ENCODE measurements around the gene TBC1D14.
"Not testable (repeated sequence)": the region's sequence is repeated elsewhere in the genome, so short reads cannot be mapped to it uniquely, and the experiment has no call there.

Gene TBC1D14

DNA sequence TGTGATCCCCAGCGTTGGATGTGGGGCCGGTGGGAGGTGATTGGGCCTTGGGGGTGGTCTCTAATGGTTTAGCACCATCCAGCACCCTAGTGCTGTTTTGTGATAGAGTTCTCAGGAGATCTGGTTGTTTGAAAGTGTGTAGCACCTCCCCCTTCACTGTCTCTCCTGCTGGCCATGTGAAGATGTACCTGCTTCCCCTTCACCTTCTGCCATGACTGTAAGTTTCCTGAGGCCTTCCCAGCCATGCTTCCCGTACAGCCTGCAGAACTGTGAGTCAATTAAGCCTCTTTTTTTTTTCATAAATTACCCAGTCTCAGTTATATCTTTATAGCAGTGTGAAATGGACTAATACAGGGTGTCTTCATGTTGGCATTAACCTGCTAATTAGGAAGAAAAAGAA is 19.3 kb upstream of the TBC1D14 start:
- no peak for DNase-seq (ENCODE audit: low spot score)

DNA sequence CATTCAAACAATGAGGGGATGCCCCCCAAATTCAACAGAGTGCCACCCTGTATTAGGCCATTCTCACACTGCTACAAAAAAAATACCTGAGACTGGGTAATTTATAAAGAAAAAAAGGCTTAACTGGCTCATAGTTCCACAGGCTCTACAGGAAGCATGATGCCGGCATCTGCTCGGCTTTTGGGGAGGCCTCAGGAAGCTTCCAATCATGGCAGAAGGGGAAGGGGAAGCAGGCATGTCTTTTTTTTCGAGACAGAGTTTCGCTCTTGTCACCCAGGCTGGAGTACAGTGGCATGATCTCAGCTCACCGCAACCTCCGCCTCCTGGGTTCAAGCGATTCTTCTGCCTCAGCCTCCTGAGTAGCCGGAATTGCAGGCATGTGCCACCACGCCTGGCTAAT is 18.7 kb upstream of the TBC1D14 start:
- DNase-seq (ENCODE audit: low spot score): not testable (repeated sequence)

DNA sequence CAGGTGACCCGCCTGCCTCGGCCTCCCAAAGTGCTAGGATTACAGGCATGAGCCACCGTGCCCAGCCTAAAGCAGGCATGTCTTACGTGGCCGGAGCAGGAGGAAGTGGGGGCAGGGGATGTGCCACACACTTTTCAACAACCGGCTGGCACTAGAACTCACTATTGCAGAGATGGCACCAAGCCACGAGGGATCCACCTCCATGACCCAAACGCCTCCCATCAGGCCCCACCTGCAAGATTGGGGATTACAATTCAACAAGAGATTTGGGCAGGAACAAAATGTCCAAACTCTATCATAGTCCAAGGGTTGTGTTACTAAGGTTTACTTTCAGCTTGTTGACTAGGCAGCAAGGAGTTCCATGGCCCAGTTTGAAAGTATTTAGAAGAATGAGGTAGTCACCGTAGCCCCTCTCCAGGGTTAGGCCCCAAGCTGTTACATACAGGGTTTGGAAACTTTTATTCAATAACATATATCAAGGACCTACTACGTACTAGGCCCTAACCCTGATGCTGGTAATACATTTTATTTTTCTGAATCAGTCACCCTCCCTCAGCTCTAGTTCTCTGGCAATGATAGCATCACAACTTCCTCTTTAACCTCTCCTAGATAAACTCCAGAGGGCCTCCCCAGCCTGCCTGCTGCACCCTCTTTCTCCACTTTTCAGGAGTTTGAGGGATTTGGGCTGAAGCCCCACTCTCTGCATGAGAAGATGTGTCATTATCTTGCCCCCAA is 18.0 kb upstream of the TBC1D14 start:
- DNase-seq (ENCODE audit: low spot score): no peak

DNA sequence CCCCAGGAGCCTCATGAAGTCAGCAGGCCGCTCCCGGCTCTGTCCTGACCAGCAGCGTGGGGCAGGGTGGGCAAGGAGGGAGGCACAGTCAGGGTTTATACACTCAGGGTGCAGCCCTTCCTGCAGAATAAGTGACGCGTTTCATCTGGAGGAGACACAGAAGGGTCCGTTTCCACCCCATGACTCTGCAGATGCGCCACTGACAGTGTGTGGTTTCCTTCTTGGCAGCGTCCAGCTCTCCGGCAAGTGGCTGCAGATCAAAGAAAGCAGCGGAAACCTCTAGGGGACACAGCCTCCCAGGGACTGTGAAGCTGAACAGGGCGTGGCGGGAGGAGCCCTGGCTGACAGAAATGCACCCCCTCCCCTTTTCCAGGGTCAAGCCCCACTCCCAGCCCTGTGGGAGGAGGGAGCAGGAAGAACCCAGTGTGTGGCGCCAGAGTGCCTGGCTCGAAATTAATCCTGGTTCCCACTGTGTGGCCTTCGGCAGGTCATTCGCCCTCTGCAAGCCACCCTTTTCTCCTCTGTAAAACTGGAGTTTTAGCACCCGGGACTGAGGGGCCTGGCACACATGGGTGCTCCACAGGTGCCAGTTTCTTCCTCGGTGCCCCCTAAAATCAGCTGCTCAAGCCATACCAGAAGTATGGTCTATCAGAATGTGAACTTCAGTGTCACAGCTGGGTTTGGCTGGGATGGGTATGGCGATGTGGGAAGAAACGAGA is 17.3 kb upstream of the TBC1D14 start:
- peak; percentile 69 for DNase-seq (ENCODE audit: low spot score)

DNA sequence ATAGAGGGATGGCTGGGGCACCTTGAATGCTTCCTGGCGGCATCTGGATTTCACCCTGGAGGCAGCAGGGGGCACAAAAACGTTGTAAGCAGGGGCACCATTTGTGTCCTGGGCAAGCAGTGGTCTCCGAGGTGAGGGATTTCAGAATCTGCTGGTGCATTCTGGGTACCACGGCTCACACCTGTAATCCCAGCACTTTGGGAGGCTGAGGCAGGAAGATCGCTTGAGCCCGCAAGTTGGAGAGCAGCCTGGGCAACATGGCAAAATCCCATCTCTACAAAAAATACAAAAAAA is 16.8 kb upstream of the TBC1D14 start:
- no peak for DNase-seq (ENCODE audit: low spot score)

DNA sequence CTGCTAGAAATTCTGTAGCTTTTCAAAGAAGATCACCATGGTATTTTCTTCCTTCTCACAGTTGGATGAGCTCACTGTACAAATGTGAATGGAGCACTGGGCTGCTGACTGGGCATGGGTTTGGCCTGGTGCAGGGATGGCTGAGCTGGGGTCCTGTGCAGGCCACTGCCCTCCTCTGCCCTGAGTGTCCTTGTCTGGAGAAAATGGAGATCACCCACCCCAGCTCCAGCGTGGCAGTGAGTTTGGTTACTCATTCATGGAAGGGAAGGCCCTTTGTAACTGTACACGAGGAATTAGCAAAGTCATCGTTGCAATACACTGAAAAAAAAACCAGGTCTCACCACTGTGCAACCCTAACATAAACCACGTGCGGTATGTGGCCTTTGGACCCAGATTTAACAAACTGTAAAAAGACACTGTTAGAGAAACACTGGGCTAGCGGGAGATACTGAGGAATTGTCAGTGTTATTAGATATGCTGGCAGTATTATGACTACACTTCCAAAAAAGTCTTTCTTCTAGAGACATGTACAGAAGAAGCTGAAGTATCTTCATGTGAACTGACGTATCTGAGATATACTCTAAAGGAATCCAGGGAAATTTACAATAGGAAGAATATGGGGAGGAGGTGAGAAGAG is 16.1 kb upstream of the TBC1D14 start:
- DNase-seq (ENCODE audit: low spot score): peak; percentile 80

DNA sequence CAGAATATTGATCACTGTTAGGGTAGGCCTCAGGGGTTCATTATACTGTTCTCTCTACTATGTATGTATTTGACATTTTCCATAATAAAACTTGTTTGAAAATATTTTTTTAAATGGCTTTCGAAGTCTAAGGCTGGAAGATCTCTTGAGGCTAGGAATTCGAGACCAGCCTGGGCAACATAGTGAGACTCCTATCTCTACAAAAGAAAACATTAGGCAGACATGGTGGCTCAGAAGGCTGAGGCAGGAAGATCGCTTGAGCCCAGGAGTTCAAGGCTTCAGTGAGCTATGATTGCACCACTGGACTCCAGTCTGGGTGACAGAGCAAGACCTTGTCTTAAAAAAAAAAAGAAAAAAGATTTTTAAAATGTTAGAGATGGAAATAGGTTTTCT is 15.5 kb upstream of the TBC1D14 start:
- DNase-seq (ENCODE audit: low spot score): no peak

DNA sequence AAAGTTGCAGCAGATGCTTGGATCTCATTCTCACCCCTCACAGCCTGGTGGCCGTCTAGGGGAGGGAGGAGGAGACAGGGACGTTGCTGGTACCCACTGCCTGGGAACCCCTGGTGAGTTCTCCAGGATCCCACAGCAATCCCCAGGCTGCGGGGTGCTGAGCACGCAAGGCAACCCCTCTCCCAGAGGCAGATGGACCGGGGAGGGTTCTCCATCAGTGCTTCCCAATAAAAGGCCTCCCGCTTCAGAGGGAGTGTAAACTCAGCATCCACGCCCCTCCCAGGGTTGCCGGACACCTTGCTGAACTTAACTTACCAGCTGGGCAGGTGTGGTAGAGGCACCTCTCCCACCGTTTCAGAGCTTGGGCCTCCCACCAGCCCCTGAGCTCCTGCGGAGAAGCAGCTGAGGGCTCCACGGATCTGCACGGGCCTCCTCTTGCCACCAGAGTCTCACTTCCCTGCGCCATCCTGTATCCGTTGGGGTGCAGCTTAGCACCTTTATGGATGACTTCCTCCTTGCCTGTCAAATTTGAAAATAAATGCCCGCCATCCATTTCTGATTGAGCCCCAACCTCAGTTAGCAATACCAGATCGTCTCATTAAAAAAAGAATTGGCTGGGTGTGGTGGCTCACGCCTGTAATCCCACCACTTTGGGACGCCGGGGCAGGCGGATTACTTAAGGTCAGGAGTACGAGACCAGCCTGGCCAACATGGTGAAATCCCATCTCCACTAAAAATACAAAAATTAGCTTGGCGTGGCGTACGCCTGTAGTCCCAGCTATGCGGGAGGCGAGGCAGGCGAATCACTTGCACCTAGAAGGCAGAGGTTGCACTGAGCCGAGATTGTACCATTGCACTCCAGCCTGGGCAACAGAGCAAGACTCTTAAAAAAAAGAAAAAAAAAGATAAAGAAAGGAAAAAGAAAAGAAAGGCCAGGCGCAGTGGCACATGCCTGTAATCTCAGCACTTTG is 14.8 kb upstream of the TBC1D14 start:
- DNase-seq (ENCODE audit: low spot score): no peak

DNA sequence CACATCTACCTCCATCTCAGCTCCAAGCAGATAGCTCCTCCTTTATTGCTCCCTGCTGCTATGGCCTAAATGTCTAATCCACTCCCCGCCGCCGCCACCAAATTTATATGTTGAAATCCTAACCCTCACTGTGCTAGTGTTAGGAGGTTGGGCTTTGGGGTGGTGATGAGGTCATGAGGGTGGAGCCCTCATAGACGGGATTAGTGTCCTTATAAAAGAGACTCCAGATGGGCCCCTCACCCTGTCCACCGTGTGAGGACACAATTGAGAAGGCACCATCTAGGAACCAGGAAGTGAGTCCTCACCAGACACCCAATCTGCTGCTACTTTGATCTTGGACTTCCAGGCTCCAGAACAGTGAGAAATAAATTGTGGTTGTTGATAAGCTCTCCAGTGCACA is 13.6 kb upstream of the TBC1D14 start:
- no peak for DNase-seq (ENCODE audit: low spot score)

DNA sequence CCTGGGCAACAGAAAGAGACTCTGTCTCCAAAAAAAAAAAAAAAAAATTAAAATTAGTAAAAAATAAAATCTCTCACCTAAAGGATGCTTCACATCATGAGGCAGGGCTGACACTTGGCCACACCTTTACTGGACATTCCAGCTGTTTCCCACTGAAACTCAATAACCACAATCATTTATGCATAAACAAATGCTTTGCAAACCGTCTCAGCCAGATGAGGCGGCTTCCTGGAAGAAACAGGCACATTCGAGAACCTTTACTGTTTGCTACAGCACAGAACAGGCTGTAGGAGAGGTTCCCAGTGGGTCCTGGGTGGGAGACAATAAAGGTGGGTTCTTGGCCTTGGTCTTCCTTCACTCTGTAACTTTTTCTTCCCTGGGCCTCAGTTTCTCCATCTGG is 10.9 kb upstream of the TBC1D14 start:
- no peak for DNase-seq (ENCODE audit: low spot score)

DNA sequence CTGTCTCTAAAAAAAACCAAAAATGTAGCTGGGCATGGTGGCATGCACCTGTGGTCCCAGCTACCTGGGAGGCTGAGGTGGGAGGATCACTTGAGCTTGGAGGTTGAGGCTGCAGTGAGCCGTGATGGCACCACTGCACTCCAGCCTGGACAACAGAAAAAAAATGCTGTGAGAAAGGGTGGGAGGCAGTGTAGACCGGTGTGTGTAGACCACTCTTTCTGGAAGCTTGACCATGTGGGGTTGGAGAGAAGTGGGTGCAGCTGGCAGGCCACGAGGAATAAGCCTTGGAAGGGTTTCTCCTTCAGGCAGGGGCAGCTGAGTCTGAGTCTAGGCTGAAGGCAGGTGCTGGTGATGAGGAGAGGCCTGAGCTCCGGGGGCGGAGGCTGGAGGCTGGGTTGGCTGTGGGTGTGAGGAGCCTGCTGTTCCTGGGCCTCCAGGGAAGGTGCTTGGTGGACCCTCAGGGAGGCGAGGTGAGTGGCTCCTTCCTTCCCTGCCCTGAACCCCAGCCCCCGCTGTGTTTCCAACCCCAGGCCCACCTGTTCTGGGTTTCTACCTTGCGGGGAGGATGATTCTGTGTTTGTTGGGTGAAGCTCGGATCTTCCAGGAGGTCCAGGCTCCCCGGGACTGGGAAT is 9.3 kb upstream of the TBC1D14 start:
- DNase-seq (ENCODE audit: low spot score): no peak

DNA sequence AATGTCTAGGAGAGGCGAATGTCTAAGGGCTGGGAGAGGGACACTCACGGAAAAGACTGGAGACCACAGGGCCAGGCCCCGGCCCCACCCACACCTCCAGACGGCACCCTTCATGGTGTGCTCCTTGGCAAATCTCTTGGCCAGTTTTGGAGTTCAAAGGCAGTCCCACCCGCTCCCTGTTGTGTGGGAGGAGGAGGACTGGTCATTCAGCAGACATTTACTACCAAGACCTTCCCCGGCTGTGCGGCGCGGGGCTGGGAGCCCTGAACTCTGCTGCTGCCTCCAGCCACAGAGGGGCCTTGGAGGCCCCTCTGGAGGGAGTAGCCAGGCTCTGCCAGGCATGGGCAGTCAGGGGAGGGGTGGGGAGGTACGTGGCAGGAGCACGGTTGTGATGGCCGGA is 8.7 kb upstream of the TBC1D14 start:
- peak; percentile 31 for DNase-seq (ENCODE audit: low spot score)

DNA sequence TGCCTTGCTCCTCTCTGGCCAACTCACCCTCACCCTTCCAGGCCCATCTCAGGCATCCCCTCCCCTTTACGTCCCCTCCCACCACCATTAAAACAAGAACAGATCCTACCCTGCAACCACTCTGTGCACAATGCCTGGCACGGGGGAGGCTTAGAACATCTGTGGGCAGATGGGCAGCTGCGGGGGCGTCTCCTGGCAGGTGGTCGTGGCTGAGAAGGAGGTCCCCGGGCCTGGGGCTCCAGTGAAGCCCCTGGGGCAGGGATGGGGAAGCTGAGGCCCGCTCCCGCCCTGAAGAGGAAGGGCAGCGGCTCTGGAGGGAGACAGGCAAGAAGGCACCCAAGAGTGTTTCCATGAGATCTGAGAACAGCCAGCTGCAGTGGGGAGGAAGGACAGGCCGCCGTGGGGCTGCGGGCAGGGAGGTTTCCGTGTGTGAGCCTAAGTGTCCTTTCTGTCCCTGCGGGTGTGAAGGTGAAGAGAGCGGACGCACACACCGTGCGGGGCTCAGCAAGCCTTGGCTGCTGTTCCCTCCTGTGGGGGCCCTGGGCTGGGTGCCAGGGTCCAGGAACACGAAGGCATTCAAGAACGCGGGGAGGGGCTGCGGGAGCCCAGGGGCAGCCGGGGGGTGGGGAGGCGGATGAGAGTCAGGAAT is 7.8 kb upstream of the TBC1D14 start:
- DNase-seq (ENCODE audit: low spot score): no peak

DNA sequence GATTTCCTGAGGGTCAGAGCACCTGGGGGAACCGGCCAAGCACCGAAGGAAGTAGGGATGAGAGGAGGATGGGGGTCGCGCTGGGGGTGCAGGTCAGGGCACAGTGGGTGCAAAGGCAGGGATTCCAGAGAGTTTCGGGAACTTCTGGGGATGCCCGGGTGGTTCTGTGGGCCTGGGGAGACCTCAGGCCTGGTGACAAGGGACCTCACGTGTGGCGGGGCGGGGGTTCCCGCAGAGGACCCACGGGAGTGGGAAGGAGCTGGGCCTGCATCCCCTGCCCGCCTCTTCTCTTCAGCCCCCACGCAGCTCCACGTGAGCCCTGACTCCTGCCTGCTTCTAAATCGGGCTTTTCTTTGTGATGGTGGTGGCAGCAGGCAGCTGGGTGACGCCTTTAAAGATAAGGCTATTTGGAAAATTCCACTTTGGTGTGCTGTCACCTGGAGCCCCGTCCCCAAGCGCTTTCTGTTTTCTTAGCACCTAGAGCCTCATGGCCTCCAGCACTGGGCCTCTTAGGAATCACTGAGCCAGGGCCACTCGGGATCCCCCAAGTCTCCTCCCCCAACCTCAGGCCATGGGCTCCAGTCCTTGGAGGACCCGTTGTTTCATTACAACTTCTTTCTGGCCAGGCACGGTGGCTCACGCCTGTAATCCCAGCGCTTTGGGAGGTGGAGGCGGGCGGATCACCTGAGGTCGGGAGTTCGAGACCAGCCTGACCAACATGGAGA is 7.1 kb upstream of the TBC1D14 start:
- DNase-seq (ENCODE audit: low spot score): no peak

DNA sequence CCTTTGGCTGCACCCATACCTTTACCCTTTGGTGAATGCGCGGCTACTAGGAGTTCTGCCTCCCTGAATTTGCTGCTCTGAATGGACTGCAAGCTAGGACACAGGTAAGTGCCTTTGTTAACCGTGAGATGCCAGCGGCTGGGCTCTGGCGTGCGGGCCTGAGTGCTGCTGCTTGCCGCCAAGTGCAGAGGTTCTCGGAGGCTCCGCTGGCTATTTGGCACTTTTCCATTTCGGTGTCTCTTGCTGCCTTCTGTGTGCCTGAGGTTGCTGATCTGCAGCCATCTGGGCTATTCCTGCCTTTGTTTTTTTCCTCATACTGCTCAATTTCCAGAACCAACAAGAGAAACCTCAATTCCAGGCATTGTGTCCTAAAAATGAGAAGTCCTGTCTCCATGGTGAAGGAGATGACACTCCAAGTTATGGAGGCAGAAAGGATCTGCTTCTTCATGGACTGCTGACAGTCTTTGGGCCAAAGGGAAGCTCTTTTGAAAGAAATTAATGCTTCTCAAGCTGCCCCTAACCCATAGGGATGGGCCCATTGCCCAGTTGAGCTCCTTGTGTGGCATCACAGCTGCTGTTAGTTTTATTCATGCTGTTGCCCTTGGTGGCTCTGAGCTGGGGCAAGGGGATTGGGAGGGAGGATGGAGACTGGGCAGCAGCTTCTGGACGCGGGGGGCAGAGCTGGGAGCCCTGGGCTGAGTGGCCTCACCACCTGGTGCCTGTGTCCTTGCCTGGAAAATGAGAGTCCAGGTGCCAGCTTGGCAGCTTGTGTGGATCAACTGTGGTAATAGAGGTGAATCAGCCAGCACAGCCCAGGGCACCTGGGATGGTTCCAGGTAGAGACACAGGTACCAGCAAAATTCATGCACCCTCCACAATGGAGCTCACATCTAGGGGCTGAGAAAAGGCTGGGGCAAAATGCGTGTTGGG is 3.8 kb upstream of the TBC1D14 start:
- DNase-seq (ENCODE audit: low spot score): no peak

DNA sequence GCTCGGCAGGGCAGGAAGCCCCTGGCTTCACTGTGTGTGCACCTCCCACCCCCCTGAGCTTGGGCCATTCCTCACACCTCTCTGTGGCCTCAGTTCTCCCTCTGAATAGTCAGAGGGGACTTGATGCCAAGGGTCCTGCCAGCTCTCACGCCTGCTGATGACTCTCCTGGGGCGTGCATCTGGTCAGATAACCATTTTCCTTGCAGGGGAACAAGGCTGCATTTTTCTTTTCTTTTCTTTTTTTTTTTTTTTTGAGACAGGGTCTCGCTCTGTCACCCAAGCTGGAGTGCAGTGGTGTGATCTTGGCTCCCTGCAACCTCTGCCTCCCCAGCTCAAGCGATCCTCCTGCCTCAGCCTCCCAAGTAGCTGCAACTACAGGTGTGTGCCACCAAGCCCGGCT is 3.1 kb upstream of the TBC1D14 start:
- not testable (repeated sequence) for DNase-seq (ENCODE audit: low spot score)

DNA sequence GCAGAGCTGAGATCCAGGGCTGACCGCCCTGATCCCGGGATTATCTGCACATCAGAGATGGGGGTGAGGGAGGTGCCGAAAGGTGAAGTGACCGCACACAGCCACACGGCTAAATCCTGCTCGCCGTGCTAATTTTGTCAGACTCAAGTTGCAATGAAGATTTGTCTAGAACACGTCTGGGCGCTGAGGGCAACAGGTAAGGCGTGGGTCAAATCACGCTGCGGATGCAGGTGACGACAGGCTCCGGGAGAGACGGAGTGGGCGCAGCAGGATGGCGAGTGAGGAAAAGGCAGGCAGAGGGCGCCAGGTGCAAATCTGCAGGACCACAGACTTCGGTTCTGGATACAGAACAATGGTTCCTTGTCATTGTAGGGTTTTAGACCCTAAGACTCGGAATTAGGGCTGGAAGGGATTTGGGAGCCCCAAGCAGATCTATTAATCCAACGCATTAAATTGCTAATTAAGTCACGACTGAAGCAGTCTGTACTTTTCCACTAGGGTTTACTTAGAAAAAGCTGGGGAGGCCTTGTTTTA is 1.9 kb upstream of the TBC1D14 start:
- no peak for DNase-seq (ENCODE audit: low spot score)

DNA sequence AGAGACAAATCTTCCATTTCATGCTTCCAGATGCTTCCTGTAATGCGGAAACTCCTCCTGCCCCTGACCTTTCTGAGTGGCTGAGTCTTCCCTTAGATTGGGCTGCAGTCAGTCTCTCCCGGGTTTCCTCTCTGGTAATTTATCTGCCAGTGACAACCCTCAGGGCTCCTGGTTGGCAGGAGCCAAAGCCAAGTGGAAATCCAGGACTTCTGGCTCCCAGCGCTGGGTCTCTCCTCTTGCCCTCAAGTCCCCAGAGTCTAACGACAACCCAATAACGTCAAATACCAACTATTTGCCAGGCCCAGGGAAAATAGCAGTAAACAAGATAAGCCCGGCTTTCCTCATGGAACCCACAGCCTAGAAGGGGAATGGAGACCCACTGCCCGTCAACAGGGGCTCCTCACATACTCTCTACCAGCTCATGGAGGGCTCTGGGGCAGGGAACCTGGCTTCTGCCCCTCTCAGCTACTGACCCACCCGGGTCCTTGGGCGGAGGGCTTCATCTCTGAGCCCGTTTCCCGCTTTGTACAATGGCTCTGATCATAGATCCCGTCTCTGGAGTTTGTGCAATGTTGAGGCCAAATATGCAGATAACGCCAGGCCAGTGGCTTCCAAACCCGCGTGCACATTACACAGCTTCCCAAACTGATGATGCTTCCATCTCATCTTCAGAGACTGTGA is 1.1 kb upstream of the TBC1D14 start:
- no peak for DNase-seq (ENCODE audit: low spot score)

DNA sequence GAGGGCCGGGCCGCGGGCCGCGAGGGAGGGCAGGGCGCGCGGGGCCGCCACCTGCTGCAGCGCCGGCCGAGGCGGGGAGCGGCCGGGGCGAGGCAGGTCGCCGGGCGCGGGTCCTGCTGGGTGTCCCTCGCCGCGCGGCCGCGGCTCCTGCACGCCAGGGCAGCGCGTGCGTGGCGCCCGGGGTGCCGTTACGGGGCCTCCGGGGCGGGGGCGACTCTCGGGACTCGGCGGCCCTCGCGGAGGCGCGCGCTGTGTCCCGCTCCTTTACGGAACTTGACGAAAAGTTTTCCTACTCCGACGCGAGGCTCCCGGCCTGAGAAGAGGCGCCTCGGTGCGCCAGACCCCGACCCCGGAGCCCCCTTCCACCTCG is 329 bp downstream of the TBC1D14 start:
- no peak for DNase-seq (ENCODE audit: low spot score)

All from SW480 (cell line).